ENCODE measurements around the gene TMEM89. TPM values are rescaled to one million over a fixed set of nuclear protein-coding genes. Genes with fewer than 3 reads are reported as not detected.

Gene TMEM89
- total and polyA plus RNA-seq, 2 of the 4 experiments (the other 2 are of a cell fraction): 0.15 TPM; not detected in 1

- in situ Hi-C loops (cut with MboI; ENCODE audit: low sequenced_read_pairs): no loop called here
- ChIA-PET CTCF (interaction anchor here (0.9 kb wide), 1 partner anchor 9 kb away, joined by 3 read pairs; the partner anchor contains the start of gene UQCRC1), POLR2A (ENCODE audit: unreplicated experiment) (no interaction called here)
- no peaks in the 10 kb centered on the region for H3K9me3 ChIP-seq (ENCODE audit: control insufficient read depth, insufficient read depth, low read length)
- no peak overlapping the region for H3K4me3 ChIP-seq (ENCODE audit: insufficient read depth, low read depth, low read length)
- peak overlapping the region; percentile 54 for H2AFZ ChIP-seq (replicated peaks; ENCODE audit: low read length, poor library complexity)
- H3K4me1 ChIP-seq (ENCODE audit: control insufficient read depth, insufficient read depth, low read length): peaks cover 47% of the 10 kb centered on the region
- DNase-seq (no peak), ATAC-seq (ENCODE audit: low read depth) (no peak)
- intact Hi-C loops (cut with micrococcal nuclease): no loop called here
- H2AK5ac ChIP-seq (ENCODE audit: low read depth, low read length): peak overlapping the region; percentile 96
- no peak overlapping the region for H3K4me2 ChIP-seq (ENCODE audit: low read depth, low read length)
- WGBS, 2 experiments (ENCODE audit: extremely low coverage in 2 of 2, insufficient read length in 1 of 2): 84% methylated on average over 5 of the region's 12 CpGs; no CpG with 5 or more reads in 1 of the 2 experiments
- TF ChIP-seq CEBPB (IDR thresholded peaks at IDR 0.05; ENCODE audit: low read depth, low read length) (no peak), BHLHE40 (IDR thresholded peaks at IDR 0.05; ENCODE audit: low read depth, low read length) (no peak), FOS (IDR thresholded peaks at IDR 0.05; ENCODE audit: low read depth, low read length) (no peak)
- H3K79me1 ChIP-seq (ENCODE audit: low read depth in 1 of 2, low read length in 2 of 2): peaks cover 13 to 76% of the 10 kb centered on the region in 2 experiments; a peak in 3 of 4 replicates
- peak overlapping the region; percentile 94 for H3K27ac ChIP-seq (ENCODE audit: insufficient read depth, low read length)
- peaks cover 62% of the 10 kb centered on the region for H3K36me3 ChIP-seq (ENCODE audit: control insufficient read depth, insufficient read depth, low read length)
- H4K5ac ChIP-seq (ENCODE audit: low read depth, low read length): peak overlapping the region; percentile 38; the same call in 1 of the 2 replicates
- H4K20me1 ChIP-seq (ENCODE audit: insufficient read depth, low read length): peaks cover 23% of the 10 kb centered on the region
- H2AK9ac ChIP-seq (replicated peaks; ENCODE audit: low read depth, low read length, poor library complexity): peak overlapping the region; percentile 90
- H3K23ac ChIP-seq (ENCODE audit: low read depth, low read length): peak overlapping the region; percentile 89; the same call in 1 of the 2 replicates
- peak overlapping the region; percentile 85 for H2BK120ac ChIP-seq (ENCODE audit: low read depth, low read length)
- H3K18ac ChIP-seq (ENCODE audit: low read depth, low read length): peak overlapping the region; percentile 28; the same call in 1 of the 2 replicates
- BruUV-seq (replicated peaks): no TSS peak
- H2BK20ac ChIP-seq (ENCODE audit: low read depth, low read length): peak overlapping the region; percentile 87
- peak overlapping the region; percentile 99 for H3K4ac ChIP-seq (ENCODE audit: low read depth, low read length)
- peak overlapping the region; percentile 77 for H3K14ac ChIP-seq (replicated peaks; ENCODE audit: low read depth, low read length)
- dilution Hi-C loops (cut with HindIII; ENCODE audit: low sequenced_read_pairs, unreplicated experiment): no loop called here
- H2BK15ac ChIP-seq (ENCODE audit: low read depth, low read length): peak overlapping the region; percentile 67; the same call in 2 of the 3 replicates
- no peak overlapping the region for H3K56ac ChIP-seq (ENCODE audit: extremely low read depth, insufficient read depth, low read length)
- peak overlapping the region; percentile 97 for H2BK5ac ChIP-seq (ENCODE audit: low read depth, low read length, poor library complexity, severe bottlenecking)
- peak overlapping the region; percentile 40; the same call in 1 of the 2 replicates for H3K9ac ChIP-seq (ENCODE audit: low read depth, low read length)
- peak overlapping the region; percentile 82 for H4K91ac ChIP-seq (ENCODE audit: insufficient read depth, low read depth, low read length)
- peaks cover 38% of the 10 kb centered on the region for H3K9me1 ChIP-seq (ENCODE audit: insufficient read depth, low read length)
- peak overlapping the region; percentile 46 to 83 for H4K8ac ChIP-seq (ENCODE audit: low read depth in 2 of 2, low read length in 2 of 2)
- no peaks in the 10 kb centered on the region for H3K27me3 ChIP-seq (ENCODE audit: control insufficient read depth, insufficient read depth, low read length)
Observed at GRCh38 chr3:48599509-48600285, 21.9 kb downstream of the TMEM89 start.
